Nephron progenitor cell (in vitro differentiated cells): ENCODE data around the gene PABPN1L.
A peak's percentile ranks its signal among the peaks of the same experiment; 100 is the strongest.

Experiments used
- DNase-seq: peaks from one replicate; pipeline ENCODE4 v3.0.0; 2021
- H3K27ac Mint-ChIP-seq: 2 replicates; pipeline ENCODE4 v1.8.0; 2021; ENCODE audit warnings: mild to moderate bottlenecking, moderate library complexity, mixed read lengths
- H3K27me3 Mint-ChIP-seq: 2 replicates; pipeline ENCODE4 v1.8.0; 2021; ENCODE audit warnings: mild to moderate bottlenecking, low read depth, mixed read lengths; ENCODE audit not compliant: poor library complexity
- H3K36me3 Mint-ChIP-seq: 2 replicates; pipeline ENCODE4 v1.8.0; 2021; ENCODE audit warnings: low read depth, mixed read lengths
- H3K4me1 Mint-ChIP-seq: 2 replicates; pipeline ENCODE4 v1.8.0; 2021; ENCODE audit warnings: mixed read lengths
- H3K4me3 Mint-ChIP-seq: 2 replicates; pipeline ENCODE4 v1.8.0; 2021; ENCODE audit warnings: mild to moderate bottlenecking, moderate library complexity, mixed read lengths
- H3K9me3 Mint-ChIP-seq: 2 replicates; pipeline ENCODE4 v1.8.0; 2021; ENCODE audit warnings: mild to moderate bottlenecking, moderate library complexity, mixed read lengths
- TF ChIP-seq, protein P1 (sequence below): fragments of 200-600 bp; sonication (generic); IDR thresholded peaks from 2 replicates; pipeline ENCODE4 v1.5.0; 2021; ENCODE audit warnings: antibody characterized with exemption

Gene PABPN1L

DNA sequence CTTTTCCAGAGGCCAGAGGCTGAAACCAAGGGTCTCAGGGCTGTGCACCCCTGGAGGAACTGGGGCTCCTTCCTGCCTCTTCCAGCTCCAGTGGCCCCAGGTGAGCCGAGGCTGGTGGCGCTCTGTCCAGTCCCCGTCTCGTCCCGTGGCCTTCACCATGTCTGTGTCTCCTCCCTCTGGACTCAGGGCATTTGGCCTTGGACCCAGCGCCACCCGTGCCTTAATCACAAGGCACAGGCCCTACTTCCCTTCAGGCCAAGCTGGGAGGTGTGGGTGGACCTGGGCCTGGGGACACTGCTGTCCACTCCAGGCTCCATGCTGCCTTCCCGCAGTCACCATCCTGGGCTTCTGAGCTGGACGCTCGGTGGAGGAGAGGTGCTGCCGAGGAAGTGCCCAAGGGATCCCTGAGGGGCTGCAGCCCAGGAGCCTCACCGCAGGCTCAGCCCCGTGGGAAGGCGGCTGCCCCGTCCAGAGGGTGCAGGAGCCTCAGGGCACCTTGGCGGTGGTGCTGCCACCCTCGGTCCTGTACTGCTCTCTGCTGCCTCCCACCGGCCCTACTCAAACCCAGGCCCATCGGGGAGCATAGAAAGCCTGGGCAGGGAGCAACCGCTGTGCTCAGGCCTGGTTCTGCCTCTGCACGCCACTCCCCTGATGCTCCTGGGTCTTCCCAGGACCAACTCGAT is 45.2 kb downstream of the PABPN1L start:
- Mint-ChIP-seq H3K36me3 (peaks cover 4% of the 10 kb centered on the region), H3K27me3 (no peaks in the 10 kb centered on the region), H3K27ac (no peak overlapping the region), H3K9me3 (no peaks in the 10 kb centered on the region), H3K4me1 (peaks cover 9% of the 10 kb centered on the region), H3K4me3 (no peak overlapping the region)
- TF ChIP-seq, protein P1, sequence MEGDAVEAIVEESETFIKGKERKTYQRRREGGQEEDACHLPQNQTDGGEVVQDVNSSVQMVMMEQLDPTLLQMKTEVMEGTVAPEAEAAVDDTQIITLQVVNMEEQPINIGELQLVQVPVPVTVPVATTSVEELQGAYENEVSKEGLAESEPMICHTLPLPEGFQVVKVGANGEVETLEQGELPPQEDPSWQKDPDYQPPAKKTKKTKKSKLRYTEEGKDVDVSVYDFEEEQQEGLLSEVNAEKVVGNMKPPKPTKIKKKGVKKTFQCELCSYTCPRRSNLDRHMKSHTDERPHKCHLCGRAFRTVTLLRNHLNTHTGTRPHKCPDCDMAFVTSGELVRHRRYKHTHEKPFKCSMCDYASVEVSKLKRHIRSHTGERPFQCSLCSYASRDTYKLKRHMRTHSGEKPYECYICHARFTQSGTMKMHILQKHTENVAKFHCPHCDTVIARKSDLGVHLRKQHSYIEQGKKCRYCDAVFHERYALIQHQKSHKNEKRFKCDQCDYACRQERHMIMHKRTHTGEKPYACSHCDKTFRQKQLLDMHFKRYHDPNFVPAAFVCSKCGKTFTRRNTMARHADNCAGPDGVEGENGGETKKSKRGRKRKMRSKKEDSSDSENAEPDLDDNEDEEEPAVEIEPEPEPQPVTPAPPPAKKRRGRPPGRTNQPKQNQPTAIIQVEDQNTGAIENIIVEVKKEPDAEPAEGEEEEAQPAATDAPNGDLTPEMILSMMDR = no peak
- DNase-seq = no peak

DNA sequence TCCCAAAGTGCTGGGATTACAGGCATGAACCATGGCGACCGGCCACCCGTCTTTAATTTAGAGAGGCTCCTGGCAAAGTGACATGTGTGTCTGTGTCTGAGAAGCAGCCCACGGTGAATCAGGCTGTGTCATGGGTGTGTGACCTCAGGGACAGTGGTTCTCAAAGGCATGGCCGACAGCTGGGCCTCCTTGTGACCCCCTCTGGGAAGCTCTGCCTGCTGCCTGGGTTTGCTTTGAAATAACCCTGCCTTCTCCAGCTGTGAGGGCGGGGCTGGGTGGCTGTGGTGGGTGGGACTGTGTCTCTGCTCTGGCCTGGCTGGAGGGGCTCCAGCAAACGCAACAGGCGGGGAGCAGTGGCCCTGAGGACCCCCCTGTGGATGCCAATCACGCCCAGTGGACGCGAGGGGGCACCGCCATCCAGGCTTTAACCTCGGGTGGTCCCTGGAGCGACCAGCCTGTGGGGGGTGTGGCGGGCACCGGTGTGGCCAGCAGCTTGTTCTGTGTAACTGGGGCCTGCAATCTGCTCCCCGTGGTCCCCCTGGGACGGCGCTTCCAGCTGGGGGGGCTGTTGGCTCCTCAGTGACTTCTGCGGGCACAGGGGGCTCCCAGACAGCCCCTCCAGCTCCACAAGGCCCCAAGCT is 46.0 kb downstream of the PABPN1L start:
- Mint-ChIP-seq H3K27me3 (no peaks in the 10 kb centered on the region), H3K4me1 (peaks cover 9% of the 10 kb centered on the region), H3K9me3 (no peaks in the 10 kb centered on the region), H3K27ac (no peak overlapping the region), H3K4me3 (no peak overlapping the region), H3K36me3 (peaks cover 4% of the 10 kb centered on the region)
- DNase-seq = no peak
- TF ChIP-seq, protein P1 = no peak

DNA sequence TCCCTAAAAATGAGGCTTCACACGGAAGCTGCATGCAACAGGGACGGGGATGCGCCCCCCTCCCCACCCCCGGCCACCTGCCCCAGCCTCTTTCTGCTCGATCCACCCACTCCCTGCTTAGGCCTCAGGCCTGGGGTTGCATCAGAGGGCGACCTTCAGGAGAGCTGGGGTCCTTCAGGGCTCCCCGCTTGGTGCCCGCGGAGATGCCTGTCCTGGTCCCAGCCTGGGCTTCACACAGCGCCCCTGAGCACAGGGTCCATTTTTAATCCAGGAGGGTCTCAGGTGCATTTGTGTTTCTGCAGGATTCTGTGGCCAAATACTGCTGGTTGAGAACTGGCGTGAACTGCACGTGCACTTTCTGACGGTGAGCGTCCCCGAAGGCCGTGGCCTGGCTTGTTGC is 47.3 kb downstream of the PABPN1L start:
- no peak overlapping the region for H3K27ac Mint-ChIP-seq
- no peaks in the 10 kb centered on the region for H3K9me3 Mint-ChIP-seq
- H3K36me3 Mint-ChIP-seq = peaks cover 4% of the 10 kb centered on the region
- TF ChIP-seq, protein P1 = no peak
- no peak for DNase-seq
- no peak overlapping the region for H3K4me3 Mint-ChIP-seq
- peaks cover 9% of the 10 kb centered on the region for H3K4me1 Mint-ChIP-seq
- no peaks in the 10 kb centered on the region for H3K27me3 Mint-ChIP-seq

DNA sequence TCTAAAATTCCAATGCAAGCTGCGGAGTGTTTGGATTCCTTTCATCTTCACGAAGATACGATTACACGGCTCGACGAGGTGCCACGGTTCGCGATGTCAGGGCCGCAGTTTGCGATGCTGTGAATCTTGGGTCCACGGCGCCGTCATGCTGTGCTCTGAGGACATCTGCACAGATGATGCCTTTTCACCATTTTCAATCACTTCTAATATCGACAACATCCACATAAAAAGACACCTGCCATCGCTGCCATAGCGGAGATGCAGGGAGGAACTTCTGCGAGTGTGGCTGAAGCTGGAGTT is 47.9 kb downstream of the PABPN1L start:
- no peak for DNase-seq
- Mint-ChIP-seq H3K4me3 (no peak overlapping the region), H3K9me3 (no peaks in the 10 kb centered on the region), H3K4me1 (peaks cover 9% of the 10 kb centered on the region), H3K36me3 (peaks cover 4% of the 10 kb centered on the region), H3K27ac (peak overlapping the region; percentile 19), H3K27me3 (no peaks in the 10 kb centered on the region)
- TF ChIP-seq, protein P1 = no peak

DNA sequence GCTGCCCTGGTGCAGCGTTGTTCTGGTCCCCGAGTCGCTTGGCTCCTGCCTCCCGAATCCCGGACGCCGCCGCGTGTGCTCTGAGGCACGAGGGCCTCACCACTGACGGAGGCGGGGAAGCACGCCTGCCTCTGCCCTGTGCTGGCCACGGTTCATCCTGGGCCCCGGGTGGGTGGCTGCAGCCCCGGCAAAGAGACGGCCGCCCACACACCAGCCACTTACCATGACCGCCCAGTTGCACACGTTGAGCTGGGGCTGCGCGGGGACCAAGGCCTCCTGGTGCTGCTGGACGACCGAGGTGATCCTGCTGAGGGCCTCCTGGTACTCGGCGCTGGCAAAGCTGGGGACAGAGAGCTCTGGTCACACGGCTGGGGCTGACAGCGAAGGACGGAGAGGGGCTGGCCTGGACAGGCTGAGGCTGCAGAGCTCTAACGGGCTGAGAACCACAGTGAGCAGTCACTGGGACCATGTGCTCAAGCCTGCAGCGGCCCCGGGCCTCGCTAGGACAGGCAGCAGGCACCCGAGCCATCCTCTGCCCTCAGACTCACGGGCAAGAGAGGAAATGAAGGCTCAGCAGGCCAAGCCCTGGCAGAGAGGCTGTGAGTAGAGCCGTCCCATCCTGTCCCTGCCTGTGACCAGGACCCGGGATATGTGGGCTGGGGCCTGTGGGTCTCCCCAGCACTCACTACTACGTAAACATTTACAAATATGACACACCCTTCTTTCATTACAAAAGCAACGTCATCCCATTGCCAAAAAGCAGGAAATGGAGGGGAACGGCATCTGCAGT is 48.5 kb downstream of the PABPN1L start:
- Mint-ChIP-seq H3K9me3 (no peaks in the 10 kb centered on the region), H3K4me1 (peaks cover 9% of the 10 kb centered on the region), H3K27ac (peak overlapping the region; percentile 19), H3K4me3 (no peak overlapping the region), H3K36me3 (peaks cover 2% of the 10 kb centered on the region), H3K27me3 (no peaks in the 10 kb centered on the region)
- no peak for DNase-seq
- TF ChIP-seq, protein P1 = no peak
